ENCODE measurements around the gene DHRS13. TPM values are rescaled to one million over a fixed set of nuclear protein-coding genes. Genes with fewer than 3 reads are reported as not detected.
A peak's percentile ranks its signal among the peaks of the same experiment; 100 is the strongest.
"Not testable (repeated sequence)": the region's sequence is repeated elsewhere in the genome, so short reads cannot be mapped to it uniquely, and the experiment has no call there.

Gene DHRS13
- total RNA-seq, 1 donor from 2014 or later = 25.9 TPM

DNA sequence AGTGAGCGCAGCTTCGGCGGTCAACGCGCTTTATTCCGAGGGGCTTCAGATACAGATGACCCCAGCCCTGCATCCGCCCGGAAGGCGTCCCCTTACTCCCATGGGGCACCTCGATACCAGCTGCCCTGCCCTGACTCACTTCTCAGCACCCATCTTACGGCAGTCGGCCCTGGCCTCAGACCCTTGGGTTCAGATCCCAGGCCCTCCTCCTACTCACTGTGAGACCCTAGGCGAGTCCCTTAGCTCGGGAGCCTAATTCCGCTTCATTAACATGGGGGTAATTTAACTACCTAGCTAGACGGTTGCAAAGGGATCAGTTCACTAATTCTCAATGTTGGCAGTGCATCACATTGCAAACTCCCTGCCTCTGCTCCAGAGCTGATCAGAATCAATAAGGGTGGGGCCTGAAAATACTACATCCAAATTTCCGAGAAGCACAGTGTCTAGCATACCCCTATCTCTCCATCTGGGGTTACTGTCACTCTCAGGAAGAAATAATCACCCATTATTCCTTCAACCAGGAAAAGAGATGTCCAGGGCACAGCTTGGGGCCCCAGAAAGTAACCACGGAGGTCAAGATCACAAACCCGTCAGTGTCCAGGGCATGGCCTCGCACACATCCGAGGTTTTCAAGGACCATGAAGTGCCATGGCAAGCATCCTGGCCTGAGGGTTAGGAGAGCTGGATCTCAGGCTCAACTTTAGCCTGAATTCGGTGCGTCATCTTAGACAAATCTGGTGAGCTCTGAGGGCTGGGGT is 4.9 kb downstream of the DHRS13 start:
- DNase-seq (ENCODE audit: low spot score, unreplicated experiment) = no peak
- H3K4me1 Mint-ChIP-seq (ENCODE audit: low read depth) = peaks cover 21% of the 10 kb centered on the region
- no peaks in the 10 kb centered on the region for H3K27me3 Mint-ChIP-seq
- peak overlapping the region; percentile 94 for H3K27ac Mint-ChIP-seq
- TF ChIP-seq, protein P1, sequence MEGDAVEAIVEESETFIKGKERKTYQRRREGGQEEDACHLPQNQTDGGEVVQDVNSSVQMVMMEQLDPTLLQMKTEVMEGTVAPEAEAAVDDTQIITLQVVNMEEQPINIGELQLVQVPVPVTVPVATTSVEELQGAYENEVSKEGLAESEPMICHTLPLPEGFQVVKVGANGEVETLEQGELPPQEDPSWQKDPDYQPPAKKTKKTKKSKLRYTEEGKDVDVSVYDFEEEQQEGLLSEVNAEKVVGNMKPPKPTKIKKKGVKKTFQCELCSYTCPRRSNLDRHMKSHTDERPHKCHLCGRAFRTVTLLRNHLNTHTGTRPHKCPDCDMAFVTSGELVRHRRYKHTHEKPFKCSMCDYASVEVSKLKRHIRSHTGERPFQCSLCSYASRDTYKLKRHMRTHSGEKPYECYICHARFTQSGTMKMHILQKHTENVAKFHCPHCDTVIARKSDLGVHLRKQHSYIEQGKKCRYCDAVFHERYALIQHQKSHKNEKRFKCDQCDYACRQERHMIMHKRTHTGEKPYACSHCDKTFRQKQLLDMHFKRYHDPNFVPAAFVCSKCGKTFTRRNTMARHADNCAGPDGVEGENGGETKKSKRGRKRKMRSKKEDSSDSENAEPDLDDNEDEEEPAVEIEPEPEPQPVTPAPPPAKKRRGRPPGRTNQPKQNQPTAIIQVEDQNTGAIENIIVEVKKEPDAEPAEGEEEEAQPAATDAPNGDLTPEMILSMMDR (IDR thresholded peaks at IDR 0.05; ENCODE audit: unreplicated experiment) = no peak
- H3K4me3 Mint-ChIP-seq (ENCODE audit: low read depth) = peak overlapping the region; percentile 93
- H3K9me3 Mint-ChIP-seq (ENCODE audit: low read depth) = no peaks in the 10 kb centered on the region
- peaks cover 7% of the 10 kb centered on the region for H3K36me3 Mint-ChIP-seq (ENCODE audit: insufficient read depth)

DNA sequence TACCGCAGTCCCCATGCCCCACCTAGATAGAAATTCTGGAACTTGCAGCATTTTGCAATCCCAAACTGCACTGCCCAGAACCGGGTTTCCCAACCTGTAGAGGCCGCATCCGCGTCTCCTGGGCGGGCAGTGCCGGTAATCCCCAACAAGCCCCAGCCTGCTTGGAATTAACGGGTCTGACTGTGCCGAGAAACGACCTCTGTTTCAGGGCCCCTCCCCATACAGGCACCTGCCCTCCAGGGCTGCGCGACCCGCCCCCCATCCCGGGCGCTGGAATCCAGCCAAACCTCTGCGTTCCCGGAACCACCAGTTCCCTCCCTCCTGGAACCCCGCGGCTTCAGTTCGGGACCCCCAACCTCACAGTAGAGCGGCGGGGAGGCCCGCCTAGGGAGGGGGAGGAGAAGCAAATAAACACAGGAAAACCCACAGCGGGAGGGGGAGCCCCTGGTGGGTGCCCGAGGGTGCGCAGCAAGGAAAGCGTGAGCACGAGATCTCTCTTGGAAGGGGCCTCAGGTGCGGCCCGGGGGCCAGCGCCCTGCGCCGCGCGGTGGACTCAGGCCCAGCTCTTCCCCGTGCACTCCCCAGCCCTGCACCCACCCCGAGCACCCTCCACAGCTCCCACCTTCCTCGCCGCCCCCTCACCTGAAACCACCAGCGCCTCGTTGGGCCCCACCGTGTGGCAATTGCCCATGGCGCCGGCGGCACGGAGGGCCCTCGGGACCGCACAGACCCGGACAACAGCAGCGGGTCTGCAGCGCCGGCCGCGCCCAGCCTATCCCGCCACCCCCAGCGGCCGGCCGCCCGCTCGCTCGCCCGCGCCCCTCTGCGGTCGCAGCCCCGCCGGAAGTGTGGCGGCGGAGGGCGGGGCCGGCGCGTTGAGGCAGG is 5.8 kb downstream of the DHRS13 start, which contains the start of gene FLOT2:
Gene FLOT2 (minus strand): TSS at position 850 of the 885 bp plus-strand sequence. CDS start 159 bp downstream, at position 691.
- H3K9me3 Mint-ChIP-seq (ENCODE audit: low read depth) = no peaks in the 10 kb centered on the region
- TF ChIP-seq, protein P1 (IDR thresholded peaks at IDR 0.05; ENCODE audit: unreplicated experiment) = peak; percentile 40
- H3K27ac Mint-ChIP-seq = peak within 1 kb of the TSS; percentile 94
- H3K4me3 Mint-ChIP-seq (ENCODE audit: low read depth) = peak within 1 kb of the TSS; percentile 93
- H3K4me1 Mint-ChIP-seq (ENCODE audit: low read depth) = peaks cover 21% of the 10 kb centered on the region
- peaks cover 7% of the 10 kb centered on the region for H3K36me3 Mint-ChIP-seq (ENCODE audit: insufficient read depth)
- peak; percentile 53 for DNase-seq (ENCODE audit: low spot score, unreplicated experiment)
- no peaks in the 10 kb centered on the region for H3K27me3 Mint-ChIP-seq

DNA sequence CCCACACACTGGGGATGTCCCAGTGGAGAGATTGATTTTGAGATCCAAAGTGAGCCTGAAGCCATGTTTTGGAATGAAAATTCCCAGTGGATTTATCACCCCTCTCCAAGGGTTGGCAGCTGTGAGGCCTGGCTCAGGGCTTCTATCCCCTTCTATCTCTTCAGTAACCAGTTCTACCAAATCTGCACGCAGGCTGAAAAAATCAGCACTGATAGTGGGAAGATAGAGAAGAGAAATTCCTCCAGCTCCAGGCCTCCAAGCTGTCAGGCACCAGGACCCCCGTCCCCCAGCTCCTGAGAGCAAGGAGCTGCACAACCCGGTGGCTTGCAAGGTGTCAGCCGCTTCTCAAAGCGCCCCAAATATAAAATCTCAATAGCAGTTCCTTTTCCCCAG is 6.4 kb downstream of the DHRS13 start:
- peaks cover 16% of the 10 kb centered on the region for H3K4me1 Mint-ChIP-seq (ENCODE audit: low read depth)
- no peak for DNase-seq (ENCODE audit: low spot score, unreplicated experiment)
- H3K27me3 Mint-ChIP-seq = no peaks in the 10 kb centered on the region
- H3K36me3 Mint-ChIP-seq (ENCODE audit: insufficient read depth) = peaks cover 7% of the 10 kb centered on the region
- H3K27ac Mint-ChIP-seq = peak overlapping the region; percentile 94
- TF ChIP-seq, protein P1 (IDR thresholded peaks at IDR 0.05; ENCODE audit: unreplicated experiment) = no peak
- no peaks in the 10 kb centered on the region for H3K9me3 Mint-ChIP-seq (ENCODE audit: low read depth)
- H3K4me3 Mint-ChIP-seq (ENCODE audit: low read depth) = peak overlapping the region; percentile 93

DNA sequence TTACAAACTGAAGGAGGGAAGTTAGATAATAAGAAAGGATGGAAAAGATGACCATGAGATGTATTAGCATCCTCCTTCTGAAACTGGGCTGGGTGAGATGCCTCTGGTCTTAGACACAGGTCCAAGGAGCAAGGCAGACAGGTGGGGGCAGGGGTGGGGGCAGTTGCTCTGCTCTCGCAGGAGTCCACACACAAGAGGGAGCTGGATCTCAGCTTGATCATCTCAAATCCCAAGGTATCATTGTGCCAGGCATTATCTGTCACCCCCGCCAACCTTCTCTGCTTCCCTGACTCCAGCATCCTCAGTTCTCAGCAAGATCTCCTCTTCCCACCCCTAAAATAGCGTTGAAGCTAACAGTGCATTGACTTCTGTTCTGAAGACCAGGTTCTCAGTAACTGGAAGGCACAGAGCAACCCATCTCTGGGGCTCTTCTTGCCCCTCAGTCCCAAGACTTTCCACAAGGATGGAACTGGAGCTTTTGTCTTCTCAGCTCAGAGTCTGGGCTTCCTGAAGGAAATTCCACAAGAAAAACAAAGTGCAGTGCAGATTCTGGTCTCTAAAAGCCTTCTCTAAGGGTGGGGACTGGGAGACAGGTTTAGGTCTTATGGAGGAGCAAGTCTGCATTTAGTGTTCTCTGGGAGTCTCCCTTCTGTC is 7.0 kb downstream of the DHRS13 start:
- no peak for DNase-seq (ENCODE audit: low spot score, unreplicated experiment)
- peaks cover 16% of the 10 kb centered on the region for H3K4me1 Mint-ChIP-seq (ENCODE audit: low read depth)

DNA sequence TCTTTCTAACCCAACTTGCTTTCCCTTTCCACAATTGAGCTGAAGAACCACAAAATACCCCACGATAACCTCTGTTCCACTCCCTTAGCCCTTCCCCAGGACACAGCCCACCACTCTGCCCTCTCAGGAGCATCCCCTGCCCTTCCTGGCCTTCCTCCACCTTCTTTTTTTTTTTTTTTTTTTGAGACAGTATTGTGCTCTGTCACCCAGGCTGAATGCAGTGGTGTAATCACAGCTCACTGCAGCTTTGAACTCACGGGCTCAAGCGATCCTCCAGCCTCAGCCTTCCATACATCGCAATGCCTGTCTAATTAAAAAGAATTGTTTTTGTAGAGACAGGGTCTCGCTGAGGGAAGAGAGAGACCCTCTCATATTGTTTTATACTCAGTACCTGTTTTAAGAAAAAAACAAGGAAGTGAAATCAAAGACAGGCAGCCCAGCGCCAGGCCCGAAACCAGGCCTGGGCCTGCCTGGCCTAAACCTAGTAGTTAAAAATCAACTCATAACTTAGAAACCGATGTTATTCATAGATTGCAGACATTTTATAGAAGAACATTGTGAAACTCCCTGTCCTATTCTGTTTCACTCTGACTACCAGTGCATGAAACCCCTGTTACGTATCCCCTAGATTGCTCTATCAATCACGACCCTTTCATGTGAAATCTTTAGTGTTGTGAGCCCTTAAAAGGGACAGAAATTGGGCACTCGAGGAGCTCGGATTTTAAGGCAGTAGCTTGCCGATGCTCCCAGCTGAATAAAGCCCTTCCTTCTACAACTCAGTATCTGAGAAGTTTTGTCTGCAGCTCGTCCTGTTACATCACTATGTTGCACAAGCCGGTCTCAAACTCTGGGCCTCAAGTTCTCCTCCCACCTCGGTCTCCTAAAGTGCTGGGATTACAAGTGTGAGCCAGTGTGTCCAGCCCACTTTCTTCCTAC is 9.4 kb downstream of the DHRS13 start:
- H3K27ac Mint-ChIP-seq; H3K4me3 Mint-ChIP-seq (ENCODE audit: low read depth); H3K36me3 Mint-ChIP-seq (ENCODE audit: insufficient read depth); H3K9me3 Mint-ChIP-seq (ENCODE audit: low read depth); H3K27me3 Mint-ChIP-seq; DNase-seq (ENCODE audit: low spot score, unreplicated experiment): not testable (repeated sequence)
- H3K4me1 Mint-ChIP-seq (ENCODE audit: low read depth) = peaks cover 16% of the 10 kb centered on the region

More for the DNA sequence above, 7.0 kb downstream of the DHRS13 start:
- no peaks in the 10 kb centered on the region for H3K9me3 Mint-ChIP-seq (ENCODE audit: low read depth)
- no peak overlapping the region for H3K27ac Mint-ChIP-seq
- TF ChIP-seq, protein P1 (IDR thresholded peaks at IDR 0.05; ENCODE audit: unreplicated experiment) = no peak
- peaks cover 7% of the 10 kb centered on the region for H3K36me3 Mint-ChIP-seq (ENCODE audit: insufficient read depth)
- H3K4me3 Mint-ChIP-seq (ENCODE audit: low read depth) = peak overlapping the region; percentile 93
- H3K27me3 Mint-ChIP-seq = no peaks in the 10 kb centered on the region
